HCT116 (cell line): ENCODE measurements around the gene CYSTM1. TPM values are rescaled to one million over a fixed set of nuclear protein-coding genes. Genes with fewer than 3 reads are reported as not detected.

Experiments used
- ATAC-seq: fragments of 200-7000 bp; cut with Tn5 transposase; 2 replicates; pipeline ENCODE4 v1.9.1; 2020; ENCODE audit warnings: mild to moderate bottlenecking, moderate library complexity
- BruUV-seq: library from RNA; stranded (reverse); fragments of 400-500 nt; replicated peaks from 2 replicates; lab custom pipeline; 2021; lab: Mats Ljungman, UMichigan
- CTCF ChIA-PET: fragments of 300-600 bp; sonication (Branson Sonifier 250); formaldehyde crosslinking; loops from one replicate; lab custom pipeline; 2021; ENCODE audit warnings: antibody characterized with exemption; lab: Charles Lee
- POLR2A ChIA-PET: fragments of 300-600, 350-600 bp; sonication (Branson Sonifier 250); formaldehyde crosslinking; loops from one replicate; lab custom pipeline; 2021; ENCODE audit warnings: antibody characterized with exemption; lab: Charles Lee
- RAD21 ChIA-PET, 2 experiments: fragments of 300-600 bp; sonication (Branson Sonifier 250); formaldehyde crosslinking; loops; one replicate each; lab custom pipeline; 2023; ENCODE audit warnings: low total read pairs in 2 of 2; ENCODE audit not compliant: uncharacterized antibody in 2 of 2, unreplicated experiment in 2 of 2, low non-redundant PET in 1 of 2; lab: Charles Lee
- DNase-seq: peaks from one replicate; pipeline ENCODE4 v3.0.0-alpha.2; 2010; ENCODE audit warnings: low read depth, low spot score
- H2AFZ ChIP-seq: fragments of 200-600 bp; shearing (Covaris generic), sonication (generic); 2 replicates; pipeline ENCODE4 v1.6.1; 2017; ENCODE audit warnings: low read depth, mixed run types, mixed read lengths, antibody characterized with exemption, low read length; ENCODE audit not compliant: poor library complexity, severe bottlenecking
- H3K27ac ChIP-seq: 2 replicates; pipeline ENCODE4 v1.5.1; 2012; ENCODE audit warnings: low read depth, low read length
- H3K27me3 ChIP-seq: fragments of 200-600 bp; sonication (generic); 2 replicates; pipeline ENCODE4 v1.6.1; 2016; ENCODE audit warnings: mixed run types, low read length, mixed read lengths; ENCODE audit not compliant: insufficient read depth
- H3K36me3 ChIP-seq, 2 experiments: fragments of 200-500 bp in 1 of 2; fragments of 200-600 bp in 1 of 2; sonication (Bioruptor generic) in 1 of 2; sonication (generic) in 1 of 2; 2 replicates each; pipeline versions ENCODE4 v1.5.1 to v1.6.1; 2014 to 2016; ENCODE audit warnings: low read length in 2 of 2, inconsistent platforms in 1 of 2, mixed read lengths in 1 of 2, mixed run types in 1 of 2; ENCODE audit not compliant: insufficient read depth in 2 of 2, control insufficient read depth in 1 of 2
- H3K4me1 ChIP-seq, 2 experiments: fragments of 200-600 bp in 1 of 2; sonication (generic) in 1 of 2; 2 replicates each; pipeline versions ENCODE4 v1.5.1 to v1.6.1; 2012 to 2017; ENCODE audit warnings: low read length in 2 of 2, inconsistent platforms in 1 of 2, mild to moderate bottlenecking in 1 of 2, mixed read lengths in 1 of 2, mixed run types in 1 of 2, moderate library complexity in 1 of 2; ENCODE audit not compliant: insufficient read depth in 2 of 2, control insufficient read depth in 1 of 2
- H3K4me2 ChIP-seq: fragments of 200-600 bp; sonication (generic); 2 replicates; pipeline ENCODE4 v1.6.1; 2017; ENCODE audit warnings: mixed run types, low read length, mixed read lengths
- H3K4me3 ChIP-seq, 2 experiments: fragments of 200-600 bp in 1 of 2; sonication (generic) in 1 of 2; replicated peaks in 1 of 2; 2 replicates each; pipeline ENCODE4 v1.5.1; 2011 to 2016; ENCODE audit warnings: low read length in 2 of 2, control low read depth in 1 of 2, low read depth in 1 of 2, mild to moderate bottlenecking in 1 of 2, mixed read lengths in 1 of 2, mixed run types in 1 of 2
- H3K79me2 ChIP-seq: fragments of 200-600 bp; sonication (generic); 2 replicates; pipeline ENCODE4 v1.6.1; 2017; ENCODE audit warnings: mild to moderate bottlenecking, mixed run types, low read length, moderate library complexity, mixed read lengths; ENCODE audit not compliant: insufficient read depth
- H3K9ac ChIP-seq: fragments of 200-600 bp; sonication (generic); 2 replicates; pipeline ENCODE4 v1.6.1; 2016; ENCODE audit warnings: low read length, mixed read lengths
- H3K9me2 ChIP-seq: fragments of 200-600 bp; sonication (generic), shearing (Covaris generic); 2 replicates; pipeline ENCODE4 v1.6.1; 2017; ENCODE audit warnings: mixed run types, mild to moderate bottlenecking, moderate library complexity; ENCODE audit not compliant: insufficient read depth
- H3K9me3 ChIP-seq, 2 experiments: fragments of 200-500 bp in 1 of 2; fragments of 200-600 bp in 1 of 2; sonication (Bioruptor generic) in 1 of 2; sonication (generic) in 1 of 2; 2 replicates each; pipeline ENCODE4 v1.6.1; 2014 to 2017; ENCODE audit warnings: low read length in 2 of 2, mixed read lengths in 2 of 2, inconsistent platforms in 1 of 2, low read depth in 1 of 2, mild to moderate bottlenecking in 1 of 2, mixed run types in 1 of 2, moderate library complexity in 1 of 2; ENCODE audit not compliant: control insufficient read depth in 1 of 2, insufficient read depth in 1 of 2
- H4K20me1 ChIP-seq: fragments of 200-600 bp; sonication (generic), shearing (Covaris generic); 2 replicates; pipeline ENCODE4 v1.6.1; 2017; ENCODE audit warnings: mixed run types, mild to moderate bottlenecking, moderate library complexity; ENCODE audit not compliant: insufficient read depth
- EGR1 ChIP-seq: IDR thresholded peaks from 2 replicates; pipeline ENCODE4 v1.6.1; 2012; ENCODE audit warnings: low read depth
- ELF1 ChIP-seq: IDR thresholded peaks from 2 replicates; pipeline ENCODE4 v1.6.1; 2012; ENCODE audit warnings: low read depth, borderline replicate concordance
- EZH2 ChIP-seq: fragments of 200-600 bp; sonication (generic); IDR thresholded peaks from 2 replicates; pipeline ENCODE4 v1.6.1; 2017; ENCODE audit warnings: antibody characterized with exemption, mixed run types
- EZH2phosphoT487 ChIP-seq: fragments of 200-600 bp; IDR thresholded peaks from 2 replicates; pipeline ENCODE4 v1.6.1; 2018; ENCODE audit warnings: antibody characterized with exemption, borderline replicate concordance
- POLR2AphosphoS5 ChIP-seq: IDR thresholded peaks from 2 replicates; pipeline ENCODE4 v1.6.1; 2011; ENCODE audit warnings: mild to moderate bottlenecking, low read depth, low read length, moderate library complexity
- RAD21 ChIP-seq: IDR thresholded peaks from 2 replicates; pipeline ENCODE4 v1.6.1; 2012; ENCODE audit warnings: low read depth, mild to moderate bottlenecking
- REST ChIP-seq: IDR thresholded peaks from 2 replicates; pipeline ENCODE4 v1.6.1; 2012; ENCODE audit warnings: low read depth
- SP1 ChIP-seq: IDR thresholded peaks from 2 replicates; pipeline ENCODE4 v1.6.1; 2012; ENCODE audit warnings: low read depth
- YY1 ChIP-seq: IDR thresholded peaks from 2 replicates; pipeline ENCODE4 v1.6.1; 2011; ENCODE audit warnings: low read length, low read depth, moderate library complexity, mild to moderate bottlenecking; ENCODE audit not compliant: insufficient replicate concordance; ENCODE audit errors: extremely low read depth
- ZFX ChIP-seq: fragments of 450-650 bp; IDR thresholded peaks from 2 replicates; pipeline ENCODE4 v1.6.1; 2017
- ZNF274 ChIP-seq: fragments of 200-500 bp; sonication (Bioruptor generic); IDR thresholded peaks from 2 replicates; pipeline ENCODE4 v1.6.1; 2014; ENCODE audit warnings: mild to moderate bottlenecking, low read depth, low read length, inconsistent platforms
- intact Hi-C: fragments of 100-400 bp; cut with micrococcal nuclease; formaldehyde crosslinking; loops from 2 replicates; pipeline ENCODE4 v1.10.0; 2022
- total RNA-seq: library from RNA; stranded (reverse); gene quantifications from one replicate; pipeline ENCODE4 v1.2.1, GENCODE V29; 2021; ENCODE audit not compliant: unreplicated experiment

Gene CYSTM1
- total RNA-seq, 1 experiment from 2014 or later: 56.0 TPM

GRCh38 chr5:140249536-140249935, 74.5 kb downstream of the CYSTM1 start:
- Histone ChIP-seq H3K4me1 (peaks cover 16 to 39% of the 10 kb centered on the region in 2 experiments), H3K27ac (no peak overlapping the region), H3K27me3 (no peaks in the 10 kb centered on the region), H3K4me3 (no peak overlapping the region), H4K20me1 (no peaks in the 10 kb centered on the region), H2AFZ (no peak overlapping the region), H3K9me2 (no peaks in the 10 kb centered on the region), H3K4me2 (no peak overlapping the region), H3K79me2 (peaks cover 35% of the 10 kb centered on the region), H3K36me3 (peaks cover 2 to 4% of the 10 kb centered on the region in 2 experiments; a peak in 1 of 4 replicates), H3K9ac (no peak overlapping the region), H3K9me3 (no peaks in the 10 kb centered on the region)
- ATAC-seq (no peak), DNase-seq (no peak)
- TF ChIP-seq EZH2 (no peak), SP1 (no peak), REST (no peak), ELF1 (no peak), RAD21 (no peak), EGR1 (no peak), EZH2phosphoT487 (no peak), ZFX (no peak), ZNF274 (no peak), POLR2AphosphoS5 (no peak), YY1 (no peak)
- ChIA-PET POLR2A (no interaction called here), CTCF (interaction anchor here (1.4 kb wide), 1 partner anchor 109 kb away, joined by 4 read pairs; no protein-coding TSS in a partner anchor), RAD21 (no interaction called here)
- intact Hi-C loops: no loop called here
- BruUV-seq: no TSS peak
